HG02759 (cell line): ENCODE measurements around the gene ZNF547.

ENCODE experiments used
- ATAC-seq: cut with Tn5 transposase; IDR thresholded peaks from one replicate; pipeline ENCODE4 v1.9.1; 2021; ENCODE audit warnings: mild to moderate bottlenecking, moderate library complexity; ENCODE audit not compliant: unreplicated experiment

Gene ZNF547

DNA sequence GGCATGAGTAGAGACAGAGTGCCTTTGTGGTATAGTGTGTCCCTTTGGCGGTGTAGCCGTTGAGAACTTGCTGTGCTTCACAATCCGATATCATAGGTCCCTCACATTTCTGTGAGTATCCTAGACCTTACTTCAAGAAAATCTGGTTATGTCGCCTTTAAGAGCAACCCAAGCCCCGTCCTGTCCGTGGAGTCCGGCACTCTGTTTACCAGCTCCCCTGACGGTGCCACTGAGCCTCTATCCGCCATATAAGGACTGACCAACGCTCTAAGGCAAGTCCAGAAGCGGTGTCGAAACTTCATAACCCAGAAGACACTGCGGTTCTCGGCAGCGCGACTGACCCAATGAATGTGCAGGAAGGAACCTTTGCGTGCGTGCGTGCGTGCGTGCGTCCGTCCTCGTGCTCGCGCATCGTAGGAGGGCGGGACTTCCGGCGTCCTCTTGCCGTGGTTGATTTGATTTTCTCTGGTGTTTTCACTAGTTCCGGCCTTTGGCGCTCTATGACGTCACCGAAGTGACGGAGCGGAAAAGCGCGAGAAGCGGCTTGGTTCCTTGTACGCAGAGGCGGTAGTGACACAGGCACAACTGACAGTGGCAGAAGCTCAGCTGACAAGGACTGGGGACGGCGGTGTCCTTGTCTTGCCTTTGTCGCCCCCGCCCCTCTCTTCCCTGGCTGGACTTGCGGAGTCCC, at the start of gene ZNF547, which contains the start of gene TRAPPC2B:
ZNF547 (plus strand) TSS at position 555 of the 691 bp plus-strand sequence. CDS start 5,005 bp downstream, outside the sequence.
TRAPPC2B (plus strand) TSS at position 555 of the 691 bp plus-strand sequence. CDS start 1,283 bp downstream, outside the sequence.
- peak; percentile 92 for ATAC-seq

DNA sequence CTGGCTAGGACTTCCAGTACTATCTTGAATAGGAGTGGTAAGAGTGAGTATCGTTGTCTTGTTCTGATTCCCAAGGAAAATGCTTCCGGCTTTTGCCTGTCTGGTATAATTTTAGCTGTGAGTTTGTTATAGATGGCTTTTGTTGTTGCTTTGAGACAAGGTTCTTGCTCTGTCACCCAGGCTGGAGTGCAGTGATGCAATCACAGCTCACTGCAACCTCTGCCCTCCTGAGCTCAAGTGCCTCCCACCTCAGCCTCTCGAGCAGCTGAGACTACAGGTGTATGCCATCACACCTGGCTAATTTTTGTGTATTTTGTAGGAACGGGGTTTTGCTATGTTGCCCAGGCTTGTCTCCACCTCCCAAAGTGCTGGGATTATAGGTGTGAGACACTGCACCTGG, 49.2 kb upstream of the ZNF547 start:
- no peak for ATAC-seq

DNA sequence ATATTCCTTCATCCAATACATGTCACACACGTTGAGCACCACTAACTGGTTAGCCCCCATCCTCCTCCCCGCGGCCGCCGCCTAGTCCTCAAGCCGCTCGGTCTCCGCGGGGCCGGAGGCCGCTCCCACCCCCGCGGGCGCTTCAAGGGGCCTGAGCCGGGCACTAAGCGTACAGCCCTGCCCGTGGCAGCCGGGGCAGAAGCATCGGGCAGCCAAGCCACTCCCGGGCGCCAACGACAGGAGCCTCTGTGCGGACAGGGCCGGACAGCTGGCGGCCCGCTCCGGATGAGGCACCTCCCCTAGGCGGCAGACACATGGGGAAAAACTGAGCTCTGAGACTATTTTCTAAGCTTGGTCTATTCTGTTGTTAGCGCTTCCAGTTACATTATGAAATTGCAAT, 45.8 kb upstream of the ZNF547 start:
- ATAC-seq = no peak

DNA sequence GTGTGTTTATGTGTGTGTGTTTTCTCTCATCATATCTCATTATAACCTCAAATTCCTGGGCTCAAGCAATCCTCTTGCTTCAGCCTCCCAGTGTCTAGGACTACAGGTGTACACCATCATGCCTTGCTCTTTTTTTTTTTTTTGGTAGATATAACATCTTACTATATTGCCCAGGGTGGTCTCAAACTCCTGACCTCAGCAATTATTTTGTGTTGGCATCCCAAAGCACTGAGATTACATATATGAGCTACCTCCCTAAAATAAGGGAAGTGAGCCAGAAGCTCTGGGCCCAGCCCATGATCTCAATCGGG, 43.5 kb upstream of the ZNF547 start:
- no peak for ATAC-seq

DNA sequence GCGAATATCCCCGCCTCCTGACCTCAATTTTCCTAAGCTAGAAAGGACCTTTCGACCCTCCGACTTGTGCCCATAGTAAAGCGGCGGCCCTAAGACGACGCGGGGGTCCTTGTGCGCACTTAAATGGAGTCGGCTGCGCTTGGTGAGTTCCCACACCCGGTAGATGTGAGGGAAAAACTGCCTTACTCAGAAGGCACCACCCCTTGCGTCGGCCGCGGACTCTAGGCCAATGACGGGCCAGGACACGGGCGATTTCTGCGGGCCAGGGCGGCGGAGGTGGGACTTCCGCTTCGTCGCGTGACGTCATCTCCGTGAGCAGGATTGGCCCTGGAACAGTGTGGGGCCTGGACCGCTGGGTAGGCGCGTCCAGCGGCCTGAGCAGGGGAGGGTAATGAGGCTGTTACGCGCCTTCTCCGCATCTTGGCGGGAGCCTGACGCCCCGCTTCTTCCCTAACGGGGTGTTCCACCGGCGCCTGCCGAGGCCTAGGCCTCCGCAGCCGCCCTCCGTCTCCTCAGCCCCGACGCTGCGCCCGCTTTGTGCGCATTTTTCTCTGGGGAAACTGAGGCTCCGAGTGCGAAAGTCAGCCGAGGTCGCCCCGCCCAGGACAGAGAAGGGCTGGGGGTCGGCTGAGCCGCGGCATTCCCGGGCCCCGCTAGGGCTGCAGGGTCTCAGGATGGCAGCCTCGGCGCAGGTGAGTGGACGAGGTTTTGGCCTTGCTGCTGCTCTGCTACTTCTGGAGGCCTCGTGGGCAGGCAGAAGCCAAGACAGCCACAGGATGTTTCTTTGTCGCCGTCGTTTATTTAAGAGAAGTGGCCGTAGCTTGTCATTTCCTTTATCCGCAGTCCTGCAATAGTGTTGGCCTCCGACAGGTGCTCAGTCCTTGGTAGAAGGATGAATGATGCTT, 42.9 kb upstream of the ZNF547 start, which contains the start of gene ZNF543:
ZNF543 (plus strand) TSS at position 293 of the 905 bp plus-strand sequence; CDS start at position 675, 382 bp downstream.
- ATAC-seq = peak; percentile 99

DNA sequence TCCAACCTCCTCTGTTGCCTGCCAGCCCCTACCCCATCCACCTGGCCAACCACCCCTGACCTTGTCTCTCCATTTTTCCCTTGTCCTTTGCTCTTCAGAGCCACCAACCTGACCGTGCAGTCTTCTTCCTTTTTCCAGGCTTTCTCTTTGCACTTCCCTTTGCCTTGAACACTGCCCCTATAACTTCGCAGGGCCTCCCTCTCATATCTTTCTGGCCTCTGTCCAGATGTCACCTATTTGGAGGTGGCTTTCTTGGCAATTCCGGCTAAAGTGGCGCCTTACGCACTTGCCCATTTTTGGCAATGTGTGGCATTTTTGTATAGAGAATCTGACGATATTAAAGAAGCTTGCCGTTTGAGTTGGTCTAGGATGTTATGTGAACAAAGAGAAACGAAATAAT, 42.2 kb upstream of the ZNF547 start:
- ATAC-seq = no peak

DNA sequence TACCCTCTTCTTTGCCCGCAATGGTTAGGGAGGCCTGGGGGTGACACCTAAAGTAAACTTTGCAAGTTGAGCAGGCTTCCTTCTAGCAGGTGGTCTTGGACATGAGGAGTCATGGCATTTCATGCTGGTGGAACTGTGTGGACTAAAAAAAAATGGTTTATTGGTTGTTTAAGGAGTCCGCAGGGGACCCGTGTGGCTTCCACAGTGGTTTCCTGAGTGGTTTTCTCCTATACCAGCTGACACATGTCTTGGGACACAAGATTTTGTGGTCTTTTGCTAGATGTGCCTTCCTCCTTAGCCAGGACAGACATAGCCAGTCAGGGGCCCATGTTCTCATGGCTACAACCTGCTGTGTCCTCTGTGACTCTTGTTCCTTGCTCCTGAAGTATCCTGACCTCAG, 41.6 kb upstream of the ZNF547 start:
- no peak for ATAC-seq

DNA sequence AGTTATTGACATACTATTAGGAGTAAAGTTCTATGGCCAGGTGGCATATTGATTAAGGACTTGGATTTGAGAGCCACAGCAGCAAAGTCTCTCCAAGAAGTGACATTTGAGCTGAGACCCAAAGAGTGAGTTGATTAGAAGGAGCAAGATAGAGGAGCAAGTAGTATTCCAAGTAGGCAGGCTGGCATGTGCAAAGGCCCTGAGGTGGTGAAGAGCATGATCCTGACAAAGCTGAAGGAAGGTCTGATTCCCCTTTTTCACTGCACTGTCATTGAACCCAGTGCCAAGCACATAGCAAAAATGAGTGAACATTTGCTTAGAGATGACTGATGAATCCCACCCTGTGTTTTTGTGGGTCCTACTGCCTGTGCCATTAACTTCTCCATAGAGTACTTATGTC, 38.4 kb upstream of the ZNF547 start:
- no peak for ATAC-seq

DNA sequence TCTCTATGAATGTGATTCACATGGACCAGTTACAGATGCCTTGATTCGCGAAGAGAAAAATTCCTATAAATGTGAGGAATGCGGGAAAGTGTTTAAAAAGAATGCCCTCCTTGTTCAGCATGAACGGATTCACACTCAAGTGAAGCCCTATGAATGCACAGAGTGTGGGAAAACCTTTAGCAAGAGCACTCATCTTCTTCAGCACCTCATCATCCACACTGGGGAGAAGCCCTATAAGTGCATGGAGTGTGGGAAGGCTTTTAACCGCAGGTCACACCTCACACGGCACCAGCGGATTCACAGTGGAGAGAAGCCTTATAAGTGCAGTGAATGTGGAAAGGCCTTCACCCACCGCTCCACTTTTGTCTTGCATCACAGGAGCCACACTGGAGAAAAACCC, 35.4 kb upstream of the ZNF547 start:
- no peak for ATAC-seq

DNA sequence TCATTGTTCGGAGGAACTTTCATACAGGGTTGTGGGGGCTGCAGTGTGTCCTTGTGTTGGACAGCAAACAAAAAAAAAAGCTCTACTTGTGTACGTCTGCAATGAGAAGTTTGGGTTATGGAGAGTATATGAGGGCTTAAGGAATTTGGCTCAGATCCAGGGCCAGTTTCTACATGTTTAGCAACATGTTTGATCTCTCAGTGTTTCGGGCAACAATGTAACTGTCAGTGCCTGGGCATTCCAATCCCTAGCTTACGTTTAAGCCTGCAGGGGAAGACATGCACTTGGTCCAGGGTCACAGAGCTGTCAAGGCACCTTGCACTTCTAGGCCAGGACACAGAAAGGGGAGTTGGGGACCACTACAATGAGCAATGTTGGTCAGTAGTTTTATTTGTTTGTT, 29.2 kb upstream of the ZNF547 start:
- ATAC-seq = no peak

DNA sequence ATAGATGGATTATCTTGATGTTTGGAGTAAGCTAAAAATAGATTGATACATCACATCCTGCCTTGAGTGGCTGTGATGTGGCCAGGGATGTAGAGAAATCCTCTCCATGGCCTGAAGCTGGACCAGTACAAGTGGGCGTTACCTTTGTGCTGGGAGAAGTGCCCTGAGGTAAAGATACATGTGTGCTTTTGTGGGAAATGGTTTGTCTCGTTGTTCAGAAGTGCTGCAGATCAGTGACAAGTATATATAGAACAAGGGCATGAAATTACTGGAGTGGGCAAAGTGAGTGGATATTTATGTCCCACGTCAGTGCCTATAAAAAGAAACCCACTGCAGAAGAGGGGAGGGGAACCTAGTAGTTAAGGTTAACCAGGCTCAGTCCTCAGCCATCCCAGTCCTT, 24.5 kb upstream of the ZNF547 start:
- no peak for ATAC-seq

DNA sequence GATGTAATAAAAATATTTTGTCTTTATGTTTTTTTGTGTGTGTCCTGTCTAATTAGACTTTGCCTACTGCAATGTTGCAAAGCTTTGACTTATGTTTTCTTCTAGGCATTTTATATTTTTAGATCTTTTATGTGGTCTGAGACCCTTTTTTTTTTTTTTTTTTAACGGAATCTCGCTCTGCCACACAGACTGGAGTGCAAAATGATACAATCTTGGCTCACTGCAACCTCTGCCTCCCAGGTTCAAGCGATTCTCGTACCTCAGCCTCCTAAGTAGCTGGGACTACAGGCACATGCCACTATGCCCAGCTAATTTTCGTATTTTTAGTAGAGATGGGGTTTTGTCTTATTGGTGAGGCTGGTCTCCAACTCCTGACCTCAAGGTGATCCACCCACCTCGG, 20.8 kb upstream of the ZNF547 start:
- ATAC-seq = no peak

DNA sequence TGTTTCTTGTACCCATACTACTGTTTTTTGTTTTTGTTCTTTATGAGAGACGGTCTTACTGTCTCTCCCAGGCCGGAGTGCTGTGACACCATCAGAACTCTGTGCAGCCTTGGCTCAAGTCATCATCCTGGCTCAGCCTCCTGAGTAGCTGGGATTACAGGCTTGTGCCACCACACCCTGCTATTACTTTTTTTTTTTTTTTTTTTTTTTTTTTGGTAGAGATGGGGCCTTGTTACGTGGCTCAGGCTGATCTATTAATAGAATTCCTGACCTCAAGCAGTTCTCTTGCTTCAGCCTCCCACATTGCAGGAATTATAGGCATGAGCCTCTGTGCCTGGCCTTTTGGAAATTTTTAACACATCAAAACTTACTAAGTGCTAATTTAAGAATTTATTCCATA, 15.2 kb upstream of the ZNF547 start:
- no peak for ATAC-seq

DNA sequence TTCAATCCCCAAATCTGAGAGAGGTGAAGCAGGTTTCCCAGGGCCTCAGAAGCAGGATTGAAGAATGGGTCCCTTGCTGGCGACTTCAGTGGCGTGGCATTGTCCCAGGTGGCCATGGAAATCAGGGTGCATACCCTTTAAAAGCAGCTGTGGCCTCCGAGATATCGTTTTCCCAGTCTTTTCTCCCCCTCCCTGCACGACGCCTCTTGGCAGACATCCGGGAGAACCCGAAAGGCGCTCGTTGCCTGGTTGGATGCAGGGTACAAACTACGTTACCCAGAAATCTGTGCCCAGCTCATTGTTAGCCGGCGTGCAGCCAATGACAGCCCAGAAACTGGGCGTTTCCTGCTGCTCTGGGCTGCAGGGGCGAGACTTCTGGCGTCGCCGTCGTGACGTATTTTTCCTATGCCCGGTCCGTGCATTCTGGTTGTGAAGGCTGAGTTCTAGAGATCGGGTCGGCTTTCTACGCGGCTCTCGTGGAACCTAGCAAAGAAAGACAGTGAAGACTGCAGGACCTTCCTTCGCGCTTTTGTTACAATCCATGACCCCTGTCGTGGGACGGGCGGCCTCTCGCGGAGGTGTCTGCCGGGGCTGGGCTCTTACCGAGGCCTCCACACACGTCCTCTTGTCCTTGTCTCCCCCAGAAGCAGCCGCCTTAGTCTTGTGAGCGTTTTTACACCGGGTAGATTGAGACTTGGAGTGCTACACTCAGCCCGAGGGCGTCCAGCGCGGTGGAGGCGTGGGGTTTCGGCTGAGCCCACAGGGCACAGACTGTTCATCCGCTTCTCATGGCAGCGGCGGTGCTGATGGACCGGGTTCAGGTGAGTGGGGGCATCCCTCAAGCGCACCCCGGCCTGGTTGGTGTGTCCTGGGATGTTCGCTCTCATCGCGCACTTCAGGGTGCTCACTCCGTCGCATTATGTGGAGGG, 12.2 kb upstream of the ZNF547 start, which contains the start of gene ZNF304:
ZNF304 (plus strand) TSS at position 395 of the 929 bp plus-strand sequence; CDS start at position 789, 394 bp downstream.
- ATAC-seq = peak; percentile 100

DNA sequence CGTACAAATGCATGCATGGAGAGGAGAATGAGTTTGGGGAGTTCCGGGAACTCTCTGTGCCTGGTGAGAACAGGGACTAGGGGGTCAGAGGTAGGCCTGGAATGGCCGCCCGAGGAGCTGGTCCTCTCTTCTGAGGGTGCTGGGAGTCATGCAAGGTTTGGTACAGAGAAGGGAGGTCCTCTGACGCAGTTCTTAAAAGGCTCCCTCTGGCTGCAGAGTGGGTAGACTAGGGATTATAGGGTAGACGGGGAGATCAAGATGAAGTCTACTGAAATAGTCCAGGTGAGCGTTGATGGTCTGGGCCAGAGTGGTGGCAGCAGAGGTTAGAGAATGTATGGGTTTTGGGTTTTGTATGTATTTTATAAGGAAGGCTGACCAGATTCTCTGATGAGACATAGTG, 11.5 kb upstream of the ZNF547 start:
- ATAC-seq = no peak

DNA sequence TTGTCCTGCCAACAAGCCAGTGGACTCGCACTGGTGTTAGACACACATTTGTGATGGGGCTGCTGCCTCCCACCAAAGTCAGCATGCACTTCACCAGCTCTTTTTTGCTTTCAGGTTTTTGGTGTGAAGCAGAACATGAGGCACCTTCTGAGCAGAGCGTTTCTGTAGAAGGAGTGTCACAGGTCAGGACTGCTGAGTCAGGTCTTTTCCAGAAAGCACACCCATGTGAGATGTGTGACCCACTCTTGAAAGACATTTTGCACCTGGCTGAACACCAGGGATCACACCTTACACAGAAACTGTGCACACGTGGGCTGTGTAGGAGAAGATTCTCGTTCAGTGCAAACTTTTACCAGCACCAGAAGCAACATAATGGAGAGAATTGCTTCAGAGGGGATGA, 7.4 kb upstream of the ZNF547 start:
- ATAC-seq = no peak

DNA sequence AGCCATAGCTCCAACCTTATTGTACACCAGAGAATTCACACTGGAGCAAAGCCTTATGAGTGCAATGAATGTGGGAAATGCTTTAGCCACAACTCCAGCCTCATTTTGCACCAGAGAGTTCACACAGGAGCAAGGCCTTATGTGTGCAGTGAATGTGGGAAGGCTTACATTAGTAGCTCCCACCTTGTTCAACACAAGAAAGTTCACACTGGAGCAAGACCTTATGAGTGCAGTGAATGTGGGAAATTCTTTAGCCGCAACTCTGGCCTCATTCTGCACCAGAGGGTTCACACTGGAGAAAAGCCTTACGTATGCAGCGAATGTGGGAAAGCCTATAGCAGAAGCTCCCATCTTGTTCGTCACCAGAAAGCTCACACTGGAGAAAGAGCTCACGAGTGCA, 5.9 kb upstream of the ZNF547 start:
- no peak for ATAC-seq

DNA sequence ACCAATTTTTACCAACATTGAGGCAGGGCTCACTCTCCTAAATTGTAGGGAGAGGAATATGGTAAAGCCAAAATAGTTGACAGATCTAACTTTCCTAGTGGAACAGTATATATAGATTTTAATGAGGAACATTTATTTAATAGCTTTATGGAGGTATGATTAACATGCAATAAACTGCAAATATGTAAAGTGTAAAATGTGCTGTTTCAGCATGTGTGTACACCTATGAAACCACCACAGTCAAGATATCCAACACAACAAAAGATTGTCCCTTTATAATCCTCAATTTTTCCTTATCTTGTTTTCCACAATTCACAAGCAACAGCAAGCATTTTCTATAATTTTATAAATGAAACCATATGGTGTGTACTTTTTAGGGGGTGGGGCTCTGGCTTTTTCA, 4.1 kb upstream of the ZNF547 start:
- ATAC-seq = no peak

DNA sequence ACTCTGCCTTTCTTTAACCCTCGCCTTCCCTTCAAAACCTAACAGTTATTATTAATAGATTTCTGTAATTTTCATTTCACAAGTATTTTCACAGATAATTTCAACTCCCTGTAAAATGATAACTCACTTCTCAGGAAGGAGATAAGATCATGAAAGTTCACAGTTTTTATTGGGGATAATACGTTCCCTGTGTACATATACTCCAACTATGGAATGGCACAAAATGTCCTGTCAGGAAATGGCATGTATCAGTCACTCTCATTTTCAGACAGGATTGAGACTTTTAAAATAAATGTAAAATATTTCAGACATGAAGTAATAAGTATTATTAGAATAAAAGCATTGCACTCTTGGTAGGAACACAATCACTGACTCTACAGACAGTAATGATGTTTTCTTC, 932 bp upstream of the ZNF547 start:
- no peak for ATAC-seq

DNA sequence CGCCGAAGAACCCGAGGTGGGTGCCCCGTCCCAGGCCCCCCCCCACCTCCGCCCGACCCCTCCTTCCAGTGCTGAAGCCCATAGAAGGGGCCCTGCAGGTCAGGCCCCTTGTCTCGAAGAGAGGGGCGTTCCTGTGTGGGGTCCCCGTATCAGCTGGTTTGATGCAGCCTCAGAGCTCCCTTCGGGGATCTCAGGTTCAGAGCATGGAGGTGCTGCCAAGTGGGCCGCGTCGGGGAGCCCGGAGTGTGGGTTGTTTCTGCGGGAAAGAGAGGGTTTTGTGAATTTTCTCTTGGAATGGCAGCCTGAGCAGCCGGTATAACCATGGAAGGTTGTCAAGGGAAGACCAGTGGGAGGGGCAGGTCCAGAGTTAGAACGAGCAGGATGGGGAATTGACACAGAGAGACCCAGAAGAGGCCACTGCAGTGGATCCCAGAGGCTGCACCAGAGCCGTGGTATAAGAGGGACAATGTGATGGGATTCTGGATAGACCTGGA, 384 bp downstream of the ZNF547 start:
- no peak for ATAC-seq

DNA sequence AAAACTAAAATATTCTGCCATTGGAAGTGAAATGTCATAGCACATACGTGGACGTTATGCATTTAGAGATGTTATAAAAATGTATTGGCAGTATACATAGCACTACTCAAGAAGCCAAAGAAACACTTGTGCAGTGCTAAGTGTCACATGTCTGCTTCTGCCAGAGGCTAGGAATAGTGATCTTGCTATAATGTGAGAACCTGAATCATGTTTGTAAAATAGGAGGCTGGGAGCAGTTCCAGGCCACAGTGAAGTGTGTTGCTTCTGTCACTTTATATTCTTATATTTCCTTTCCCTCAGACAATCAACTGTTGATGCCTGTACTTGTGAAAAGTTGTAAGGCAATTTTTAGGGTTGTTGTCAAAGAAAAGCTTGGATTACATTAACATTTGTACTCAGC, 3.4 kb downstream of the ZNF547 start:
- no peak for ATAC-seq
